ENCODE measurements around the gene THRA.
A peak's percentile ranks its signal among the peaks of the same experiment; 100 is the strongest.

The THRA gene

GRCh38 chr17:40075201-40075941, 12.6 kb downstream of the THRA start:
- H3K4me3 ChIP-seq (ENCODE audit: low read depth, low read length): no peak overlapping the region
- TF ChIP-seq CTCF (IDR thresholded peaks at IDR 0.05; ENCODE audit: borderline replicate concordance, insufficient read depth, low read depth, low read length): peak; percentile 91

DNA sequence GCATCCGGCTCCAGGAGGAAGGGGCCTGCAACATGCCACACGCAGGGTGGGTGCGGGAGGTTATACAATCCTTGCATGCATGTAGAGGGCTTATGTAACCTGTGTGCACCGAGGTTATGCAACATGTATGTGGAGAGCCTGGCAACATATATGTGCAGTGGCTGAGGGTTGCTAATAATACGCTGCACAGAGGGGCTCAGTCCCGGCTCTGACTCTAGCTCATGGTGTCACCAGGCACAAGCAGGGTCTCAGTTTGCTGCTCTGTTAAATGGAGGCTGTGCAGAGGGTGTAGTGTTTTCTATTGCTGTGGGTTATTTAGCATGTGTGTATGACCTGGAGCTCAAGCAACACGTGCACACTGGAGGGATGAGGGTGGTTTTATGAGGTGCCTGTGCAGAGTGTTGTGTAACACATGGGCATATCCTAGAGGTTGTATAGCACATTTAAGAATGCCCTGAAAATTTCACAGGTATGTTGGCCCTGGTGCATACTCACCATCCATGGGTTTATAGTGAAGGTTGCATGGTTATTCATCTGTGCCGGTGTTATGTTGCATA, 13.3 kb downstream of the THRA start:
- no peak overlapping the region for H3K4me3 ChIP-seq (ENCODE audit: low read depth, low read length)
- TF ChIP-seq CTCF (IDR thresholded peaks at IDR 0.05; ENCODE audit: borderline replicate concordance, insufficient read depth, low read depth, low read length): no peak

- TF ChIP-seq CTCF (IDR thresholded peaks at IDR 0.05; ENCODE audit: borderline replicate concordance, insufficient read depth, low read depth, low read length): no peak
- no peak overlapping the region for H3K4me3 ChIP-seq (ENCODE audit: low read depth, low read length)
Measured at GRCh38 chr17:40076591-40076990, 13.8 kb downstream of the THRA start.

GRCh38 chr17:40079545-40079944, 16.8 kb downstream of the THRA start:
- no peak for TF ChIP-seq CTCF (IDR thresholded peaks at IDR 0.05; ENCODE audit: borderline replicate concordance, insufficient read depth, low read depth, low read length)
- no peak overlapping the region for H3K4me3 ChIP-seq (ENCODE audit: low read depth, low read length)

DNA sequence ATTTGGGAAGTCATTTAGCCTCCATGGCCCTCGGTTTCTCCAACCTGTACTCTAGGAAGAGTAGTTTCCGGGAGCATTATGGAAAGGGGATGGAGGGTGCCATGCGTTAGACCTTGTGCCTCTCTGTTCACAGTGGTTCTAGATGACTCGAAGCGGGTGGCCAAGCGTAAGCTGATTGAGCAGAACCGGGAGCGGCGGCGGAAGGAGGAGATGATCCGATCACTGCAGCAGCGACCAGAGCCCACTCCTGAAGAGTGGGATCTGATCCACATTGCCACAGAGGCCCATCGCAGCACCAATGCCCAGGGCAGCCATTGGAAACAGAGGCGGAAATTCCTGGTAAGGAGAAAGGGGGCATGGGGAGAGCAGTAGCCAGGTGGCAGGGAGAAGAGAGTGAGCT, 21.7 kb downstream of the THRA start:
- TF ChIP-seq CTCF (IDR thresholded peaks at IDR 0.05; ENCODE audit: borderline replicate concordance, insufficient read depth, low read depth, low read length): no peak
- H3K4me3 ChIP-seq (ENCODE audit: low read depth, low read length): no peak overlapping the region

DNA sequence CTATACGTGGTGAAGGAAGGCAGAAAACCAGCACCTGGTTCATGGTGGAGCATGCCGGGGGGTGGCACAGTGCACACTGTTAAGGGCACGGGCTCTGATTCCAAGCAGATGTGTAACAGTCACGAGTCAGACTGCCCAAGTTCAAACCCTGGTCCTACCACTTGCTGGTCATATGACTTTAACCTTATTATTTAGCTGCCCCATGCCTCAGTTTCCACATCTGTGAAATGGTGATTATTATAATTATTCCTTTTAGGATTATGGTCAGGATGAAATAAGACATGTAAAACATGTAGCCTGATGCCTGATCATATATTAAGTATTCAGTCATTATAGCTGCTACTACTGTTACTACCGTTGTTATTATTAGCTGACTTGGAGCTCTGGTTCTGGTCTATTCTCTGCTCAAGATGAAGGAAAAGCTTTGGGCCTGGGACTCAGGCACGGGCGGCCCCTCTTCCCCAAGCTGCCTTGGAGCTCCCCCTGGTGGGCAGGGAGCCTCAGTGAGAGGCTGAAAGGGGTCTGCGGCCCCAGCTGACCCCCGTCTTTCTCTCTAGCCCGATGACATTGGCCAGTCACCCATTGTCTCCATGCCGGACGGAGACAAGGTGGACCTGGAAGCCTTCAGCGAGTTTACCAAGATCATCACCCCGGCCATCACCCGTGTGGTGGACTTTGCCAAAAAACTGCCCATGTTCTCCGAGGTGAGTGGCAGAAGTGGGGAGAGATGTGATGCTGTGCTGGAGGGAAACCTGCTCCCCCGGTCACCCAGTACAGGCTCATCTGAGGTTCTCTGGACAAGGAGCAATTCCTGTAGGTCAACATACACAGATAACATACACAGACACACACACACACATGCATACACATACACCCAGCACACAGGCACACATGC, 23.6 kb downstream of the THRA start:
- peak; percentile 91 for TF ChIP-seq CTCF (IDR thresholded peaks at IDR 0.05; ENCODE audit: borderline replicate concordance, insufficient read depth, low read depth, low read length)
- no peak overlapping the region for H3K4me3 ChIP-seq (ENCODE audit: low read depth, low read length)

Data from GM12875 (cell line).